Nephron progenitor cell (in vitro differentiated cells): ENCODE results near the gene RPS6KC1.

Source experiments
- DNase-seq: peaks from one replicate; pipeline ENCODE4 v3.0.0; 2021
- H3K27ac Mint-ChIP-seq: 2 replicates; pipeline ENCODE4 v1.8.0; 2021; ENCODE audit warnings: mild to moderate bottlenecking, moderate library complexity, mixed read lengths
- H3K27me3 Mint-ChIP-seq: 2 replicates; pipeline ENCODE4 v1.8.0; 2021; ENCODE audit warnings: mild to moderate bottlenecking, low read depth, mixed read lengths; ENCODE audit not compliant: poor library complexity
- H3K36me3 Mint-ChIP-seq: 2 replicates; pipeline ENCODE4 v1.8.0; 2021; ENCODE audit warnings: low read depth, mixed read lengths
- H3K4me1 Mint-ChIP-seq: 2 replicates; pipeline ENCODE4 v1.8.0; 2021; ENCODE audit warnings: mixed read lengths
- H3K4me3 Mint-ChIP-seq: 2 replicates; pipeline ENCODE4 v1.8.0; 2021; ENCODE audit warnings: mild to moderate bottlenecking, moderate library complexity, mixed read lengths
- H3K9me3 Mint-ChIP-seq: 2 replicates; pipeline ENCODE4 v1.8.0; 2021; ENCODE audit warnings: mild to moderate bottlenecking, moderate library complexity, mixed read lengths
- CTCF ChIP-seq: fragments of 200-600 bp; sonication (generic); IDR thresholded peaks from 2 replicates; pipeline ENCODE4 v1.5.0; 2021; ENCODE audit warnings: antibody characterized with exemption

The RPS6KC1 gene

GRCh38 chr1:213119794-213120193, 68.8 kb downstream of the RPS6KC1 start:
- no peak overlapping the region for H3K27ac Mint-ChIP-seq
- DNase-seq = no peak
- TF ChIP-seq CTCF = no peak
- H3K4me3 Mint-ChIP-seq = no peak overlapping the region
- H3K27me3 Mint-ChIP-seq = no peaks in the 10 kb centered on the region
- H3K9me3 Mint-ChIP-seq = peaks cover 13% of the 10 kb centered on the region
- H3K4me1 Mint-ChIP-seq = no peaks in the 10 kb centered on the region
- peaks cover 21% of the 10 kb centered on the region for H3K36me3 Mint-ChIP-seq

GRCh38 chr1:213120386-213120785, 69.3 kb downstream of the RPS6KC1 start:
- peak overlapping the region; percentile 27 for H3K27ac Mint-ChIP-seq
- H3K4me3 Mint-ChIP-seq = no peak overlapping the region
- no peaks in the 10 kb centered on the region for H3K27me3 Mint-ChIP-seq
- TF ChIP-seq CTCF = no peak
- no peaks in the 10 kb centered on the region for H3K4me1 Mint-ChIP-seq
- no peak for DNase-seq
- peaks cover 11% of the 10 kb centered on the region for H3K9me3 Mint-ChIP-seq
- H3K36me3 Mint-ChIP-seq = peaks cover 21% of the 10 kb centered on the region

DNA sequence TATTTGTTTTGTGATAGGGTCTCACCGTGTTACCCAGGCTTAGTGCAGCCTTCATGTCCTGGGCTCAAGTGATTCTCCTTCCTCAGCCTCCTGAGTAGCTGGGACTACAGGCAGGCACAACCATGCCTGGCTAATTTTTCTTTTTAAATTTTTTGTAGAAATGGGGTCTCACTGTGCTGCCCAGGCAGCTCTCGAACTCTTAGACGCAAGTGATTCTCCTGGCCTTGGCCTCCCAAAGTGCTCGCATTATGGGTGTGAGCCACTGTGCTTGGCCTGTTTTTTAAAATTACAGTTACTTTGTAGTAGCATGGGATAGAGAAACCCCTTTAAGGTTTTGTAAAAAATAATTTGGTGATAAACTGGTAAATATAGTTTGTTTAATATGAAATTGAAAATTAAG, 69.9 kb downstream of the RPS6KC1 start:
- peaks cover 7% of the 10 kb centered on the region for H3K9me3 Mint-ChIP-seq
- no peak for DNase-seq
- H3K4me1 Mint-ChIP-seq = no peaks in the 10 kb centered on the region
- H3K27me3 Mint-ChIP-seq = no peaks in the 10 kb centered on the region
- no peak overlapping the region for H3K4me3 Mint-ChIP-seq
- H3K27ac Mint-ChIP-seq = no peak overlapping the region
- peaks cover 21% of the 10 kb centered on the region for H3K36me3 Mint-ChIP-seq
- TF ChIP-seq CTCF = no peak

DNA sequence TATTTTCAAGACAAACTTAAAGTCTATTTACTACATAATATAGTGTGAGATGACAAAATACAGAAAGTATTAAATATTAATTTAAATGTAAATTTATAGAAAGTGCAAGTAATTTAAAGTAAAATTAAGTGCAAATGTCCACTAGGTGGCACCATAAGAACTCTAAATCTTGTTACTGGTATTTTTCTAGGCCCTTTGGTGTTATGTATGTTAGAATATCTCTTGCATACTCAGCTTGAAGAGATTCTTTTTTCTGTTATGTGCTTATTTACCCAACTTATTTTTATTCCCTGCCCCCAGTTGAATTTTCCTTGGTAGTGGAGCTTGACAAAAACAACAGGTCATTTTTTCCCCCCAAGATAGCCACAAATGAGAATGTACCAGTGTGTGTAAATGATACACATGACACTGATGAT, 71.5 kb downstream of the RPS6KC1 start:
- Mint-ChIP-seq H3K4me1 (no peaks in the 10 kb centered on the region), H3K27me3 (no peaks in the 10 kb centered on the region), H3K36me3 (peaks cover 20% of the 10 kb centered on the region), H3K9me3 (peaks cover 5% of the 10 kb centered on the region), H3K4me3 (no peak overlapping the region), H3K27ac (no peak overlapping the region)
- no peak for DNase-seq
- peak; percentile 73 for TF ChIP-seq CTCF

GRCh38 chr1:213123087-213123486, 72.0 kb downstream of the RPS6KC1 start:
- TF ChIP-seq CTCF = no peak
- no peak overlapping the region for H3K4me3 Mint-ChIP-seq
- H3K27ac Mint-ChIP-seq = no peak overlapping the region
- H3K27me3 Mint-ChIP-seq = no peaks in the 10 kb centered on the region
- no peak for DNase-seq
- H3K9me3 Mint-ChIP-seq = peaks cover 5% of the 10 kb centered on the region
- H3K36me3 Mint-ChIP-seq = peaks cover 18% of the 10 kb centered on the region
- H3K4me1 Mint-ChIP-seq = no peaks in the 10 kb centered on the region

- no peak for DNase-seq
- no peaks in the 10 kb centered on the region for H3K4me1 Mint-ChIP-seq
- H3K4me3 Mint-ChIP-seq = no peak overlapping the region
- H3K27ac Mint-ChIP-seq = no peak overlapping the region
- peaks cover 14% of the 10 kb centered on the region for H3K36me3 Mint-ChIP-seq
- TF ChIP-seq CTCF = no peak
- H3K27me3 Mint-ChIP-seq = no peaks in the 10 kb centered on the region
- peaks cover 5% of the 10 kb centered on the region for H3K9me3 Mint-ChIP-seq
Measured at GRCh38 chr1:213123536-213123935, 72.5 kb downstream of the RPS6KC1 start.
